ENCODE measurements around the gene EZH1.

DNA sequence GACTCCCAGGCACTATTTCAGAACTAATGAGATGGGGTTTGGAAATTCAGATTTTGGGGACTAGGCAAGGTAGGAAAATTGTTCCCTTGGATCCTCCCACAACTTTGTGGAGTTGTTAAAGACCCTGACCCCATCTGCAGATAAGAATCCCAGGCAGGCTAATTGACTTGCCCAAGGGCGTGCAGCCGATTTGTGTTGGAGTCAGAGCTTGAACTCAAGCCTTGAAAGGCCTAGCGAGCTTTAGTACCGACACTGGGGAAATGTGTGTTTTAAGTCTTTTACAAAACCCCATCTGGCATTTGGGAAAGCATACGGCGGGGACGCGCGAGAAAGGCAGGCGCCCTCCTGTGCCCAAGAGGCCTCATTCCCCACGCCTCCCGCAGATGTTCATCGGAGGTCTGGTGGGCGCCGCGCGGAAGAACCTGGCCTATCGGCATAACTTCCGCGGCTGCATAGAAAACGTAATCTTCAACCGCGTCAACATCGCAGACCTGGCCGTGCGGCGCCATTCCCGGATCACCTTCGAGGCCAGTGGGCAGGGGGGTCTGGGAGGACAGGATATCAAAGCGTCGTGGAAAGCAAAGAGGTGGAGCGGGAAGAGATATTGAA is 58.2 kb downstream of the EZH1 start:
- TF ChIP-seq POLR2A (IDR thresholded peaks at IDR 0.05; ENCODE audit: low read depth) (no peak), POLR2AphosphoS5 (IDR thresholded peaks at IDR 0.05) (no peak)
- TF ChIP-seq, protein P1, sequence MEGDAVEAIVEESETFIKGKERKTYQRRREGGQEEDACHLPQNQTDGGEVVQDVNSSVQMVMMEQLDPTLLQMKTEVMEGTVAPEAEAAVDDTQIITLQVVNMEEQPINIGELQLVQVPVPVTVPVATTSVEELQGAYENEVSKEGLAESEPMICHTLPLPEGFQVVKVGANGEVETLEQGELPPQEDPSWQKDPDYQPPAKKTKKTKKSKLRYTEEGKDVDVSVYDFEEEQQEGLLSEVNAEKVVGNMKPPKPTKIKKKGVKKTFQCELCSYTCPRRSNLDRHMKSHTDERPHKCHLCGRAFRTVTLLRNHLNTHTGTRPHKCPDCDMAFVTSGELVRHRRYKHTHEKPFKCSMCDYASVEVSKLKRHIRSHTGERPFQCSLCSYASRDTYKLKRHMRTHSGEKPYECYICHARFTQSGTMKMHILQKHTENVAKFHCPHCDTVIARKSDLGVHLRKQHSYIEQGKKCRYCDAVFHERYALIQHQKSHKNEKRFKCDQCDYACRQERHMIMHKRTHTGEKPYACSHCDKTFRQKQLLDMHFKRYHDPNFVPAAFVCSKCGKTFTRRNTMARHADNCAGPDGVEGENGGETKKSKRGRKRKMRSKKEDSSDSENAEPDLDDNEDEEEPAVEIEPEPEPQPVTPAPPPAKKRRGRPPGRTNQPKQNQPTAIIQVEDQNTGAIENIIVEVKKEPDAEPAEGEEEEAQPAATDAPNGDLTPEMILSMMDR (IDR thresholded peaks at IDR 0.05), result no peak

Measured in esophagus muscularis mucosa (tissue), 3 donors.